K562 (cell line): Measurements from ENCODE around the gene RGS12. TPM values are rescaled to one million over a fixed set of nuclear protein-coding genes. Genes with fewer than 3 reads are reported as not detected.

Experiments used
- ATAC-seq: fragments of 200-7000 bp; cut with Tn5 transposase; 3 replicates; pipeline ENCODE4 v1.9.1; 2020; ENCODE audit warnings: moderate library complexity
- BruUV-seq: library from RNA; stranded (reverse); fragments of 400-500 nt; replicated peaks from 2 replicates; lab custom pipeline; 2021; lab: Mats Ljungman, UMichigan
- CTCF ChIA-PET: fragments of 300-600 bp; formaldehyde crosslinking; extraction: SDS; loops from one replicate; lab custom pipeline; 2021; ENCODE audit warnings: low intra/inter-chr PET ratio; lab: Yijun Ruan, JAX
- POLR2A ChIA-PET: fragments of 300-600, 350-650 bp; sonication (Branson Sonifier 250); formaldehyde crosslinking; extraction: SDS; loops from one replicate; lab custom pipeline; 2021; ENCODE audit warnings: antibody characterized with exemption, inconsistent platforms; lab: Yijun Ruan, JAX
- DNase-seq, 4 experiments: peaks; one replicate each; pipeline versions ENCODE4 v3.0.0 to v3.0.0-alpha.2; 2011 to 2018; ENCODE audit warnings: low spot score in 3 of 4, mixed read lengths in 3 of 4; ENCODE audit errors: extremely low read depth in 1 of 4
- FAIRE-seq: peaks from 2 replicates; lab custom pipeline; 2011; peaks lifted over from hg19 to GRCh38; lab: Jason Lieb, UNC
- H2AFZ ChIP-seq: 2 replicates; pipeline ENCODE4 v1.6.0; 2011; ENCODE audit warnings: low read depth, low read length, control low read depth, inconsistent platforms
- H3K27ac ChIP-seq: fragments of 200-600 bp; 3 replicates; pipeline ENCODE4 v1.8.0; 2011; ENCODE audit warnings: low read depth, mild to moderate bottlenecking, control low read depth, inconsistent platforms, low read length, moderate library complexity, mixed read lengths; ENCODE audit errors: extremely low read depth
- H3K27me3 ChIP-seq, 2 experiments: fragments of 300-600 bp in 1 of 2; 2 replicates in 1 of 2; 3 replicates in 1 of 2; pipeline versions ENCODE4 v1.6.0 to v1.8.0; 2011; ENCODE audit warnings: inconsistent platforms in 2 of 2, low read length in 2 of 2, mild to moderate bottlenecking in 1 of 2, mixed read lengths in 1 of 2, moderate library complexity in 1 of 2; ENCODE audit not compliant: control insufficient read depth in 2 of 2, insufficient read depth in 2 of 2
- H3K36me3 ChIP-seq: fragments of 300-600 bp; 3 replicates; pipeline ENCODE4 v1.8.0; 2011; ENCODE audit warnings: mild to moderate bottlenecking, low read length, inconsistent platforms; ENCODE audit not compliant: control insufficient read depth, insufficient read depth
- H3K4me1 ChIP-seq, 2 experiments: fragments of 200-600 bp in 1 of 2; replicated peaks in 1 of 2; 2 replicates in 1 of 2; 3 replicates in 1 of 2; pipeline versions ENCODE4 v1.5.1 to v1.8.0; 2011; ENCODE audit warnings: inconsistent platforms in 2 of 2, low read length in 2 of 2, mild to moderate bottlenecking in 1 of 2, mixed read lengths in 1 of 2, moderate library complexity in 1 of 2; ENCODE audit not compliant: control insufficient read depth in 2 of 2, insufficient read depth in 2 of 2
- H3K4me2 ChIP-seq: 2 replicates; pipeline ENCODE4 v1.6.1; 2011; ENCODE audit warnings: low read length, control low read depth, inconsistent platforms, mixed read lengths; ENCODE audit not compliant: insufficient read depth
- H3K4me3 ChIP-seq: fragments of 200-600 bp; sonication (generic), shearing (Covaris generic); 2 replicates; pipeline ENCODE4 v1.5.1; 2016; ENCODE audit warnings: control low read depth, inconsistent platforms
- H3K79me2 ChIP-seq: fragments of 200-600 bp; 3 replicates; pipeline ENCODE4 v1.8.0; 2011; ENCODE audit warnings: low read length, inconsistent platforms; ENCODE audit not compliant: control insufficient read depth, insufficient read depth
- H3K9ac ChIP-seq, 2 experiments: 2 replicates each; pipeline versions ENCODE4 v1.6.0 to v1.6.1; 2011; ENCODE audit warnings: low read depth in 2 of 2, low read length in 2 of 2, control low read depth in 1 of 2, inconsistent platforms in 1 of 2, mild to moderate bottlenecking in 1 of 2, mixed read lengths in 1 of 2; ENCODE audit not compliant: insufficient read depth in 1 of 2
- H3K9me1 ChIP-seq: one replicate; pipeline ENCODE4 v1.6.0; 2011; ENCODE audit warnings: inconsistent platforms, mild to moderate bottlenecking, low read length, moderate library complexity; ENCODE audit not compliant: control insufficient read depth, insufficient read depth
- H3K9me3 ChIP-seq: replicated peaks from 2 replicates; pipeline ENCODE4 v1.5.1; 2011; ENCODE audit warnings: low read depth, low read length, inconsistent platforms; ENCODE audit not compliant: control insufficient read depth, insufficient read depth
- H4K20me1 ChIP-seq: replicated peaks from 2 replicates; pipeline ENCODE4 v1.6.1; 2011; ENCODE audit warnings: low read length, inconsistent platforms, mixed read lengths; ENCODE audit not compliant: control insufficient read depth, insufficient read depth
- CEBPZ ChIP-seq: fragments of 150-350 bp; IDR thresholded peaks from 2 replicates; pipeline ENCODE4 v1.6.1; 2014; ENCODE audit warnings: low read depth, mild to moderate bottlenecking, low read length, borderline replicate concordance
- E2F4 ChIP-seq: sonication (generic); formaldehyde crosslinking; IDR thresholded peaks from 2 replicates; pipeline ENCODE4 v1.8.0; 2022; ENCODE audit warnings: mild to moderate bottlenecking, low read depth, missing genetic modification reagents
- E2F5 ChIP-seq: sonication (generic); formaldehyde crosslinking; IDR thresholded peaks from 2 replicates; pipeline ENCODE4 v1.8.0; 2022; ENCODE audit warnings: mild to moderate bottlenecking, missing genetic modification reagents
- HBP1 ChIP-seq: fragments of 450-650 bp; formaldehyde crosslinking; IDR thresholded peaks from 2 replicates; pipeline ENCODE4 v1.4.0; 2022; ENCODE audit warnings: missing genetic modification characterization
- KLF1 ChIP-seq: fragments of 450-650 bp; IDR thresholded peaks from 2 replicates; pipeline ENCODE4 v1.6.1; 2016; ENCODE audit warnings: missing genetic modification characterization, missing compliant biosample characterization
- NFRKB ChIP-seq: fragments of 450-650 bp; IDR thresholded peaks from 2 replicates; pipeline ENCODE4 v1.6.1; 2016; ENCODE audit warnings: low read depth
- RBBP5 ChIP-seq: fragments of 200-600 bp; sonication (generic); IDR thresholded peaks from 2 replicates; pipeline ENCODE4 v1.6.1; 2012; ENCODE audit warnings: borderline replicate concordance, mild to moderate bottlenecking, low read length, control low read depth, inconsistent platforms; ENCODE audit not compliant: insufficient read depth, poor library complexity, severe bottlenecking
- RBM39 ChIP-seq: fragments of 200-400 bp; formaldehyde crosslinking; optimal IDR thresholded peaks from 2 replicates; pipeline ENCODE3; 2018; ENCODE audit warnings: low read depth, low read length
- SMARCA4 ChIP-seq: fragments of 450-650 bp; IDR thresholded peaks from 2 replicates; pipeline ENCODE4 v1.6.1; 2016
- TOE1 ChIP-seq, 2 experiments: fragments of 450-650 bp in 1 of 2; sonication (generic) in 1 of 2; formaldehyde crosslinking in 1 of 2; IDR thresholded peaks; 2 replicates each; pipeline versions ENCODE4 v1.7.1 to v1.8.0; 2016 to 2022; ENCODE audit warnings: borderline replicate concordance in 2 of 2, mild to moderate bottlenecking in 2 of 2, antibody characterized with exemption in 1 of 2, inconsistent platforms in 1 of 2, low read depth in 1 of 2, missing genetic modification reagents in 1 of 2, moderate library complexity in 1 of 2
- ZBTB12 ChIP-seq: fragments of 250-450 bp; sonication (Bioruptor Pico); IDR thresholded peaks from 2 replicates; pipeline ENCODE4 v1.4.0; 2020
- ZNF232 ChIP-seq: sonication (generic); formaldehyde crosslinking; IDR thresholded peaks from 2 replicates; pipeline ENCODE4 v1.8.0; 2022; ENCODE audit warnings: mild to moderate bottlenecking, missing genetic modification reagents
- ZNF511 ChIP-seq: sonication (generic); formaldehyde crosslinking; IDR thresholded peaks from 2 replicates; pipeline ENCODE4 v1.8.0; 2022; ENCODE audit warnings: mild to moderate bottlenecking, missing genetic modification reagents
- WGBS: fragments of 100-300 bp; shearing (Covaris generic); methylation state at CpG from one replicate; pipeline ENCODE4 v1.1.6; 2016; ENCODE audit warnings: low coverage, mixed read lengths; ENCODE audit not compliant: insufficient coverage; ENCODE audit errors: missing lambda C conversion rate; 5-methylcytosine and 5-hydroxymethylcytosine counted together
- in situ Hi-C: fragments of 300-500 bp; cut with MboI; formaldehyde crosslinking; loops from 4 replicates; pipeline ENCODE4 v1.15.0; 2018; ENCODE audit warnings: inconsistent platforms, mixed read lengths
- intact Hi-C: fragments of 100-400 bp; cut with micrococcal nuclease; formaldehyde crosslinking; loops from 2 replicates; pipeline ENCODE4 v1.14.2; 2022
- polyA plus RNA-seq, 8 experiments: library from polyadenylated mRNA; depleted of rRNA in 4 of 8; stranded (reverse) in 5 of 8; unstranded in 3 of 8; fragments of >200 nt; fragmentation: Nextera tagmentation in 2 of 8; fragmentation: Illumina TruSeq in 1 of 8; extraction: Ambion mirVana in 2 of 8; extraction: Trizol in 1 of 8; gene quantifications; 2 replicates each; pipeline versions ENCODE4 v1.2.1 to v1.2.3, GENCODE V29; 2011 to 2014; ENCODE audit warnings: inconsistent platforms in 1 of 8, missing spikeins in 1 of 8
- total RNA-seq, 7 experiments: library from RNA; depleted of rRNA in 6 of 7; stranded (reverse); fragments of >200 nt in 6 of 7; fragmentation: Illumina TruSeq in 2 of 7; extraction: Trizol in 2 of 7; gene quantifications; 2 replicates each; pipeline versions ENCODE4 v1.2.1 to v1.2.3, GENCODE V29; 2011 to 2021; ENCODE audit warnings: low replicate concordance in 1 of 7

The RGS12 gene
- total and polyA plus RNA-seq, 9 of the 15 experiments (the other 6 are each of a cell fraction or from before 2014, with no cell fraction given): 0.30 to 8.8 (median 5.5) TPM

GRCh38 chr4:3312362-3312761, 19.5 kb downstream of the RGS12 start:
- DNase-seq (no peak), FAIRE-seq (no peak), ATAC-seq (no peak)
- no peaks in the 10 kb centered on the region for H3K9me3 ChIP-seq
- no peak overlapping the region for H3K9ac ChIP-seq
- BruUV-seq: no TSS peak
- H3K79me2 ChIP-seq: no peaks in the 10 kb centered on the region
- H3K36me3 ChIP-seq: no peaks in the 10 kb centered on the region
- H3K4me3 ChIP-seq: no peak overlapping the region
- peaks cover 0 to 6% of the 10 kb centered on the region in 2 experiments; a peak in 1 of 5 replicates for H3K4me1 ChIP-seq
- ChIA-PET CTCF (no interaction called here), POLR2A (interaction anchor here (0.9 to 2.1 kb wide), 3 partner anchors 9 to 201 kb away, joined by 3 to 10 read pairs (median 4); no protein-coding TSS in a partner anchor)
- H4K20me1 ChIP-seq: peaks cover 34% of the 10 kb centered on the region
- intact Hi-C loops (no loop called here), in situ Hi-C loops (no loop called here)
- no peak overlapping the region for H2AFZ ChIP-seq
- no peak overlapping the region for H3K4me2 ChIP-seq
- H3K27me3 ChIP-seq: peaks cover 0 to 28% of the 10 kb centered on the region in 2 experiments; a peak in 3 of 5 replicates
- no peak overlapping the region for H3K27ac ChIP-seq
- 19% methylated on average over 8 of the region's 8 CpGs for WGBS
- no peaks in the 10 kb centered on the region for H3K9me1 ChIP-seq
- TF ChIP-seq E2F4 (CRISPR knock-in tag) (no peak), ZNF511 (CRISPR knock-in tag) (no peak), E2F5 (no peak), SMARCA4 (no peak), RBBP5 (no peak), ZBTB12 (CRISPR knock-in tag) (no peak), NFRKB (no peak), HBP1 (no peak), KLF1 (tag) (no peak), RBM39 (no peak), TOE1 (IDR thresholded peaks at IDR 0.05; ENCODE audit: borderline replicate concordance) (no peak), TOE1 (CRISPR knock-in tag; IDR thresholded peaks at IDR 0.05; ENCODE audit: borderline replicate concordance, low read depth) (no peak), ZNF232 (CRISPR knock-in tag) (no peak), CEBPZ (no peak)
